Measurements from ENCODE around the gene SERPINA1. TPM values are rescaled to one million over a fixed set of nuclear protein-coding genes. Genes with fewer than 3 reads are reported as not detected.

SERPINA1 gene
- total RNA-seq, 2 donors from 2014 or later = 15.2 to 22.4 TPM

DNA sequence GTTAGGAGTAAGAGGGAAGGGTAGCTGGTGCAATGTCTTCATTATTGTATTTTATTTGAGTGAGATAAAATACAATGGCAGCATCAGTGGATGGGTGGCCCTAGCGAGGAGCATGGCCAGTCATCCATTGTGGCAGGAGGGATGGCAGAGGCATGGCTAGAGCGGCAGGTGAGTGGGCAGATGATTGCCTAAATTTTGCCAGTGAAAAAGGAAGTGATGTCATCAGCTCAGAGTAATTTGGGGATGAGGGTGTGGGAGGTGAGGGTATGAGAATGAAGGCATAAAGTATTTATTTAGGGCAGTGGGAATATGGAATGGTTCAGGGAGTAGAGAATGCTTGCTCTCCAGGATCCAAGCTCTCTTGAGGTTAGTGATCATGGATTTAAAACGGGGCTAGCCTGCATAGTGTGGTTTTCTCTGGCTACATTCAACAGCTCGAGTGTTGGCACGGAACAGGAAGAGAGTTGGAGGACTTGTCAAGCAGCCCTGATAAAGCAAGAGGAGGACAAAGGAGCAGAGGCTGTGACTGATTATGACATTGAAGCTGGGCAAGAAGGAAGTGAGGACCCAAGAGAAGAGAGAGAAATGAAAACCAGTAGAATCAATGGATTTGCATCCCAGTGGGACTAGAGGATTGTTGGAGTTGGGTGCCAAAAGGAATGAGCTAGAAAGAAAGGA is 46.6 kb downstream of the SERPINA1 start:
- ATAC-seq (ENCODE audit: insufficient number of reproducible peaks, low FRiP score, low read depth) = no peak

DNA sequence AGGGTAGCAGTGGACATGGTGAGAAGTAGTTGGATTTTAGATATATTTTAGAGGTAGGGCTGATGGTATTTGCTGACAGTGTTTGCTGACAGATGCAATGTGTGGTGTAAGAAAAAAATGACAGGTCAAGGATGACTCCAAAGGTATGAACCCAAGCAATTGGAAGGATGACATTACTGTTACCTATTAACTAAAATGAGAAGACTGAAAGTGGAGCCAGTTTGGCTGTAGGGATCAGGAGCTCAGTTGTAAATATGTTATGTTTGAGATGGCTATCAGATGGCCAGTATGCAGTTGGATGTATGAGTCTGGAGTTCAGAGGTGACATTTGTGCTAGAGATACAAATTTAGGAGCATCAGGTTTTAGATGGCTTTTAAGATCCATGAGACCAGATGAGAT is 47.9 kb downstream of the SERPINA1 start:
- Histone ChIP-seq H3K27ac (no peak overlapping the region), H3K36me3 (no peaks in the 10 kb centered on the region), H3K4me3 (no peak overlapping the region), H3K9me3 (no peaks in the 10 kb centered on the region), H3K4me1 (ENCODE audit: control insufficient read depth in 1 of 2, low read depth in 2 of 2) (peaks cover 0 to 15% of the 10 kb centered on the region in 2 donors), H3K27me3 (replicated peaks; ENCODE audit: insufficient read depth) (no peaks in the 10 kb centered on the region)
- DNase-seq (ENCODE audit: low spot score) (no peak), ATAC-seq (ENCODE audit: insufficient number of reproducible peaks, low FRiP score, low read depth) (no peak)
- TF ChIP-seq, protein P1, sequence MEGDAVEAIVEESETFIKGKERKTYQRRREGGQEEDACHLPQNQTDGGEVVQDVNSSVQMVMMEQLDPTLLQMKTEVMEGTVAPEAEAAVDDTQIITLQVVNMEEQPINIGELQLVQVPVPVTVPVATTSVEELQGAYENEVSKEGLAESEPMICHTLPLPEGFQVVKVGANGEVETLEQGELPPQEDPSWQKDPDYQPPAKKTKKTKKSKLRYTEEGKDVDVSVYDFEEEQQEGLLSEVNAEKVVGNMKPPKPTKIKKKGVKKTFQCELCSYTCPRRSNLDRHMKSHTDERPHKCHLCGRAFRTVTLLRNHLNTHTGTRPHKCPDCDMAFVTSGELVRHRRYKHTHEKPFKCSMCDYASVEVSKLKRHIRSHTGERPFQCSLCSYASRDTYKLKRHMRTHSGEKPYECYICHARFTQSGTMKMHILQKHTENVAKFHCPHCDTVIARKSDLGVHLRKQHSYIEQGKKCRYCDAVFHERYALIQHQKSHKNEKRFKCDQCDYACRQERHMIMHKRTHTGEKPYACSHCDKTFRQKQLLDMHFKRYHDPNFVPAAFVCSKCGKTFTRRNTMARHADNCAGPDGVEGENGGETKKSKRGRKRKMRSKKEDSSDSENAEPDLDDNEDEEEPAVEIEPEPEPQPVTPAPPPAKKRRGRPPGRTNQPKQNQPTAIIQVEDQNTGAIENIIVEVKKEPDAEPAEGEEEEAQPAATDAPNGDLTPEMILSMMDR (IDR thresholded peaks at IDR 0.05) = no peak

More for the DNA sequence above, 46.6 kb downstream of the SERPINA1 start:
- TF ChIP-seq, protein P1 (IDR thresholded peaks at IDR 0.05) = no peak
- H3K27me3 ChIP-seq (replicated peaks; ENCODE audit: insufficient read depth) = no peaks in the 10 kb centered on the region
- peaks cover 0 to 15% of the 10 kb centered on the region in 2 donors for H3K4me1 ChIP-seq (ENCODE audit: control insufficient read depth in 1 of 2, low read depth in 2 of 2)
- no peaks in the 10 kb centered on the region for H3K9me3 ChIP-seq
- no peak overlapping the region for H3K4me3 ChIP-seq
- H3K36me3 ChIP-seq = no peaks in the 10 kb centered on the region
- no peak for DNase-seq (ENCODE audit: low spot score)
- H3K27ac ChIP-seq = no peak overlapping the region

DNA sequence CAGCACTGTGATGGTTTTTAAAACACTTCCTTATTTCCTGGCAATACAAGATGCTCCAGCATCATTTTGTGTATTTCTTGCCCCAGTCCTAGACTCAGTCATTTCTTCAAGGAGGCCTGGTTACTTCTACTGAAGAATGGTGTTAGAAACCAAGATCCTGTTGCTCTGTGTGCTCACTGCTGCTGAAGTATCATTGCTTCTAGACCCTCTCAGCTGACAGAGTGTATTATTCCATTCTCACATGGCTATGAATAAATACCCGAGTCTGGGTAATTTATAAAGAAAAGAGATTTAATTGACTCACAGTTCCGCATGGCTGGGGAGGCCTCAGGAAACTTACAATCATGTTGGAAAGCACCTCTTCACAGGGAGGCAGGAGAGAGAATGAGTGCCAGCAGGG is 50.4 kb downstream of the SERPINA1 start:
- Histone ChIP-seq H3K36me3 (no peaks in the 10 kb centered on the region), H3K27me3 (replicated peaks; ENCODE audit: insufficient read depth) (no peaks in the 10 kb centered on the region), H3K4me1 (ENCODE audit: control insufficient read depth in 1 of 2, low read depth in 2 of 2) (peaks cover 0 to 15% of the 10 kb centered on the region in 2 donors), H3K27ac (no peak overlapping the region), H3K9me3 (no peaks in the 10 kb centered on the region), H3K4me3 (no peak overlapping the region)
- no peak for DNase-seq (ENCODE audit: low spot score)
- TF ChIP-seq, protein P1 (IDR thresholded peaks at IDR 0.05) = no peak
- ATAC-seq (ENCODE audit: insufficient number of reproducible peaks, low FRiP score, low read depth) = no peak

DNA sequence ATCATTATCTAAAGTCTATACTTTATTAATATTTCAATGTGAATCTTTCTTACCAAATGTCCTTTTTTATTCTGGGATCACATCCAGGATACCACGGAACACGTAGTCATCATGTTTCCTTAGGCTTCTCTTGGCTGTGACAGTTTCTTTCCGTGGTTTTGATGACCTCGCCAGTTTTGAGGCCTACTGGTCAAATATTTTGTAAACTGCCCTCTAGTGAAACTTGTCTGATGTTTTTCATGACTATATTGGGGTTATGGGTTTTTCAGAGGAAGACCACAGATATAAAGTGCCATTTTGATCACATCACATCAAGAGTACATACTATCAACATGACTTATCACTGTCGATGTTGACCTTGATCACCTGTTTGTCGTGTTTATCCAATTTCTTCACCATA is 51.1 kb downstream of the SERPINA1 start:
- Histone ChIP-seq H3K36me3 (no peaks in the 10 kb centered on the region), H3K4me1 (ENCODE audit: control insufficient read depth in 1 of 2, low read depth in 2 of 2) (peaks cover 0 to 9% of the 10 kb centered on the region in 2 donors), H3K27ac (no peak overlapping the region), H3K9me3 (no peaks in the 10 kb centered on the region), H3K4me3 (no peak overlapping the region), H3K27me3 (replicated peaks; ENCODE audit: insufficient read depth) (no peaks in the 10 kb centered on the region)
- ATAC-seq (ENCODE audit: insufficient number of reproducible peaks, low FRiP score, low read depth) = no peak
- TF ChIP-seq, protein P1 (IDR thresholded peaks at IDR 0.05) = no peak
- no peak for DNase-seq (ENCODE audit: low spot score)

DNA sequence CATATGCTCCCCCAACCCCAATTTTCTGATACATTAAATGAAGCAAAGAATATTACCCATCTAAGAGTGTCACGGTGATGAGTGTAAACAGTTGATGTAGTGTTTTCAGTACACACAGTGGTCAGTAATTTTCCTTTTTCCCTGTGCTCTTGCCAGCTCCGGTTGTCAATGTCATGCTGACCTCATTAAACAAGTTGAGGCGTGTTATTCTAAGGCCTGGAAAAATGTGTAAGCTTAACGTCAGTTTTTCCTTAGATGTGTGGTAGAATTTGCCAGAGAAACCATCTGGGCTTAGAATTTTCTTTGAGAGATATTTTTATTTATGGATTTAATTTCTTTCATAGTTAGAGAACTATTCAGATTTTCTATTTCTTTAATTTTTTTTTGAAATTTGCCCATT is 53.5 kb downstream of the SERPINA1 start:
- Histone ChIP-seq H3K4me1 (ENCODE audit: control insufficient read depth in 1 of 2, low read depth in 2 of 2) (no peaks in the 10 kb centered on the region), H3K27ac (no peak overlapping the region), H3K9me3 (no peaks in the 10 kb centered on the region), H3K27me3 (replicated peaks; ENCODE audit: insufficient read depth) (no peaks in the 10 kb centered on the region), H3K4me3 (no peak overlapping the region), H3K36me3 (no peaks in the 10 kb centered on the region)
- no peak for DNase-seq (ENCODE audit: low spot score)
- ATAC-seq (ENCODE audit: insufficient number of reproducible peaks, low FRiP score, low read depth) = no peak
- TF ChIP-seq, protein P1 (IDR thresholded peaks at IDR 0.05) = no peak
